ENCODE data around the gene NUP50. TPM values are rescaled to one million over a fixed set of nuclear protein-coding genes. Genes with fewer than 3 reads are reported as not detected.

NUP50 gene
- total RNA-seq, 1 experiment from 2014 or later: 128 TPM

DNA sequence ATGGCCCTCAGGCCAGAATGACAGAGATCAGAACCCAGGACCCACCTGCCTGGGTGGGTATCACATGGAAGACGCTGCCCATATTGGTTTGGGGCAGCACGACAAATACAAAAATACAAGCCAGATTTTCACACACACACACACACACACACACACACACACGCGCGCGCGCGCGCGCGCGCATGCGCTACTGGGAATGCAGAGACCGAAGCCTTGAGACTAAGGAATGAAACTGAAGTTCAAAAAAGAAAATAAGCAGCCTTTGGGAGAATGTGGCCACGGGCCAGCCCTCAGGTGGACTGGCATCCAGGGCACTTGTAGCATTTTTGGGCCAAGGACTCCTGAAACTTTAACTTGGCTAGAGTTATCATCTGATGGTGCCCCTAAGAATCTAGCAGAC is 21.3 kb upstream of the NUP50 start:
- H3K9me3 Mint-ChIP-seq (ENCODE audit: unreplicated experiment): no peaks in the 10 kb centered on the region
- no TSS peak for BruUV-seq (replicated peaks)
- Histone ChIP-seq H3K36me3 (ENCODE audit: control insufficient read depth, insufficient read depth, low read length) (no peaks in the 10 kb centered on the region), H3K4me1 (no peaks in the 10 kb centered on the region), H3K4me3 (ENCODE audit: low read depth, low read length) (no peak overlapping the region), H3K9me3 (no peaks in the 10 kb centered on the region), H3K27me3 (replicated peaks; ENCODE audit: control insufficient read depth, insufficient read depth, low read length) (no peaks in the 10 kb centered on the region)
- H3K36me3 Mint-ChIP-seq (ENCODE audit: insufficient read depth, unreplicated experiment): no peaks in the 10 kb centered on the region
- intact Hi-C loops (cut with micrococcal nuclease; ENCODE audit: unreplicated experiment): no loop called here
- no peak overlapping the region for H3K27ac Mint-ChIP-seq (ENCODE audit: unreplicated experiment)
- H3K4me3 Mint-ChIP-seq (ENCODE audit: unreplicated experiment): no peak overlapping the region
- TF ChIP-seq, protein P1, sequence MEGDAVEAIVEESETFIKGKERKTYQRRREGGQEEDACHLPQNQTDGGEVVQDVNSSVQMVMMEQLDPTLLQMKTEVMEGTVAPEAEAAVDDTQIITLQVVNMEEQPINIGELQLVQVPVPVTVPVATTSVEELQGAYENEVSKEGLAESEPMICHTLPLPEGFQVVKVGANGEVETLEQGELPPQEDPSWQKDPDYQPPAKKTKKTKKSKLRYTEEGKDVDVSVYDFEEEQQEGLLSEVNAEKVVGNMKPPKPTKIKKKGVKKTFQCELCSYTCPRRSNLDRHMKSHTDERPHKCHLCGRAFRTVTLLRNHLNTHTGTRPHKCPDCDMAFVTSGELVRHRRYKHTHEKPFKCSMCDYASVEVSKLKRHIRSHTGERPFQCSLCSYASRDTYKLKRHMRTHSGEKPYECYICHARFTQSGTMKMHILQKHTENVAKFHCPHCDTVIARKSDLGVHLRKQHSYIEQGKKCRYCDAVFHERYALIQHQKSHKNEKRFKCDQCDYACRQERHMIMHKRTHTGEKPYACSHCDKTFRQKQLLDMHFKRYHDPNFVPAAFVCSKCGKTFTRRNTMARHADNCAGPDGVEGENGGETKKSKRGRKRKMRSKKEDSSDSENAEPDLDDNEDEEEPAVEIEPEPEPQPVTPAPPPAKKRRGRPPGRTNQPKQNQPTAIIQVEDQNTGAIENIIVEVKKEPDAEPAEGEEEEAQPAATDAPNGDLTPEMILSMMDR (IDR thresholded peaks at IDR 0.05; ENCODE audit: insufficient read depth in 1 of 2, low read depth in 1 of 2, low read length in 1 of 2, severe bottlenecking in 1 of 2, unreplicated experiment in 1 of 2): no peak
- ChIA-PET POLR2A (no interaction called here), CTCF (no interaction called here)
- H3K27me3 Mint-ChIP-seq (ENCODE audit: insufficient read depth, unreplicated experiment): no peaks in the 10 kb centered on the region
- H3K4me1 Mint-ChIP-seq (ENCODE audit: low read depth, unreplicated experiment): no peaks in the 10 kb centered on the region
- no peak for DNase-seq

DNA sequence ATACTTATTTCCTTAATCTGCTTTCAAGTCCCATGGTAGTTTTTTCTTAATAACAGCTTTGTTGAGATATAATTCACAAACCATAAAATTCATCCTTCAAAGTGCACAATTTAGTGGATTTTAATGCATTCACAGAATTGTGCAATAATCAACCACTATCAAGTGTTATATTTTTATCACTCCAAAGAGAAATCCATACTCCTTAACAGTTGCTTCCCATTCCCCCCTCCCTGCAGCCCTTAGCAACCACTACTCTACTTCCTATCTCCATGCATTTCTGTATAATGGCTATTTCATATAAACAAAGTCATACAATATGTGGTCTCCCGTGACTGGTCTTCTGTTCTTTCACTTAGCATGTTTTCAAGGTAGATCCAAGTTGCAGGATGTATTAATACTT is 18.8 kb upstream of the NUP50 start:
- TF ChIP-seq, protein P1 (IDR thresholded peaks at IDR 0.05; ENCODE audit: insufficient read depth in 1 of 2, low read depth in 1 of 2, low read length in 1 of 2, severe bottlenecking in 1 of 2, unreplicated experiment in 1 of 2): no peak
- ChIA-PET POLR2A (no interaction called here), CTCF (no interaction called here)
- intact Hi-C loops (cut with micrococcal nuclease; ENCODE audit: unreplicated experiment): no loop called here
- Histone ChIP-seq H3K36me3 (ENCODE audit: control insufficient read depth, insufficient read depth, low read length) (no peaks in the 10 kb centered on the region), H3K27me3 (replicated peaks; ENCODE audit: control insufficient read depth, insufficient read depth, low read length) (no peaks in the 10 kb centered on the region), H3K4me1 (no peaks in the 10 kb centered on the region), H3K4me3 (ENCODE audit: low read depth, low read length) (no peak overlapping the region), H3K9me3 (no peaks in the 10 kb centered on the region)
- Mint-ChIP-seq H3K27ac (ENCODE audit: unreplicated experiment) (no peak overlapping the region), H3K4me1 (ENCODE audit: low read depth, unreplicated experiment) (no peaks in the 10 kb centered on the region), H3K4me3 (ENCODE audit: unreplicated experiment) (no peak overlapping the region), H3K27me3 (ENCODE audit: insufficient read depth, unreplicated experiment) (no peaks in the 10 kb centered on the region), H3K9me3 (ENCODE audit: unreplicated experiment) (no peaks in the 10 kb centered on the region), H3K36me3 (ENCODE audit: insufficient read depth, unreplicated experiment) (peaks cover 9% of the 10 kb centered on the region)
- BruUV-seq (replicated peaks): no TSS peak
- no peak for DNase-seq

DNA sequence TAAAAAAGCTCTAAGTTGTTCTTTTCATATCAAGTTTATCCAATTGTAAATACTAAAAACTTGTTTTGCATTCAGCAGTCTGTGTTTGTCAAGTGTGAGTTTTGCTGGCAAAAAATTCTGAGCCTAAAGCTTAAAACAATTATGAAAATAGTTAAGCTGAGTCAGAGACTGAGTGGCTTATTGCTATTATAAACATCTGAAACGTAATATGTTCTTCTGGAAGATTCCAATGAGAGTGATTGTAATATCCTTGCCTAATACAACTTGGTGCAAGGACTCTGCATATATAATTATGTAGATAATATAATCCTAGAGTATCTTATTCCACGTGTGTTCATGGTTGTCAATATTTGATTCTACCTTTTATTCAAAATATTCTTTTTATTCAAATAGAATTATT is 14.1 kb upstream of the NUP50 start:
- CTCF ChIA-PET: no interaction called here
- Histone ChIP-seq H3K9me3 (no peaks in the 10 kb centered on the region), H3K27me3 (replicated peaks; ENCODE audit: control insufficient read depth, insufficient read depth, low read length) (no peaks in the 10 kb centered on the region), H3K4me1 (peaks cover 8% of the 10 kb centered on the region; the same call in 1 of the 2 replicates), H3K4me3 (ENCODE audit: low read depth, low read length) (no peak overlapping the region), H3K36me3 (ENCODE audit: control insufficient read depth, insufficient read depth, low read length) (no peaks in the 10 kb centered on the region)
- peaks cover 18% of the 10 kb centered on the region for H3K4me1 Mint-ChIP-seq (ENCODE audit: low read depth, unreplicated experiment)
- TF ChIP-seq, protein P1 (IDR thresholded peaks at IDR 0.05; ENCODE audit: insufficient read depth in 1 of 2, low read depth in 1 of 2, low read length in 1 of 2, severe bottlenecking in 1 of 2, unreplicated experiment in 1 of 2): no peak
- H3K36me3 Mint-ChIP-seq (ENCODE audit: insufficient read depth, unreplicated experiment): peaks cover 40% of the 10 kb centered on the region
- no peaks in the 10 kb centered on the region for H3K27me3 Mint-ChIP-seq (ENCODE audit: insufficient read depth, unreplicated experiment)
- POLR2A ChIA-PET: no interaction called here
- no TSS peak for BruUV-seq (replicated peaks)
- no peak overlapping the region for H3K27ac Mint-ChIP-seq (ENCODE audit: unreplicated experiment)
- H3K4me3 Mint-ChIP-seq (ENCODE audit: unreplicated experiment): no peak overlapping the region
- DNase-seq: no peak
- intact Hi-C loops (cut with micrococcal nuclease; ENCODE audit: unreplicated experiment): no loop called here
- no peaks in the 10 kb centered on the region for H3K9me3 Mint-ChIP-seq (ENCODE audit: unreplicated experiment)

All from Caco-2 (cell line).